Tibial nerve (tissue), 4 donors: Measurements from ENCODE around the gene DEFB128.

Experiments
- EP300 ChIP-seq, 2 donors: sonication (generic); formaldehyde crosslinking; IDR thresholded peaks; one replicate each; pipeline ENCODE4 v1.6.1; 2017; ENCODE audit warnings: antibody characterized with exemption in 2 of 2, mild to moderate bottlenecking in 1 of 2
- POLR2A ChIP-seq, 2 donors: fragments of 450-650 bp; IDR thresholded peaks; one replicate each; pipeline ENCODE4 v1.6.1; 2017; ENCODE audit warnings: antibody characterized with exemption in 2 of 2, mild to moderate bottlenecking in 2 of 2, moderate library complexity in 2 of 2
- TF ChIP-seq, protein P1 (sequence below), 5 experiments: fragments of 200-600 bp in 3 of 5; fragments of 450-650 bp in 2 of 5; sonication (generic) in 3 of 5; IDR thresholded peaks; one replicate each; pipeline ENCODE4 v1.5.1; 2016 to 2019; ENCODE audit warnings: antibody characterized with exemption in 5 of 5, mild to moderate bottlenecking in 3 of 5, moderate library complexity in 2 of 5

DNA sequence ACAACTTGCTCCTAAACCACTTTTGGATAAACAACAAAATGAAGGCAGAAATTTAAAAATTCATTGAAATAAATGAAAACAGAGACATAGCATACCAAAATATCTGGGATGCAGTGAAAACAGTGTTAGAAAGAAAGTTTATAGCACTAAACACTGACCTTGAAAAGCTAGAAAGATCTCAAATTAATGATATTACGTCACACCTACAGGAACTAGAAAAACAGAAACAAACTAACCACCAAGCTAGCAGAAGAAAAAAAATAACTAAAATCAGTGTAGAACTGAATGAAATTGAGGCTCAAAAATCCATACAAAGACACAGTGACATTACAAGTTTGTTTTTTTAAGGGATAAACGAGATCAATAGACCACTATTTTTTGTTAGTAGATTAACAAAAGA, 5.2 kb downstream of the DEFB128 start:
- TF ChIP-seq, protein P1, sequence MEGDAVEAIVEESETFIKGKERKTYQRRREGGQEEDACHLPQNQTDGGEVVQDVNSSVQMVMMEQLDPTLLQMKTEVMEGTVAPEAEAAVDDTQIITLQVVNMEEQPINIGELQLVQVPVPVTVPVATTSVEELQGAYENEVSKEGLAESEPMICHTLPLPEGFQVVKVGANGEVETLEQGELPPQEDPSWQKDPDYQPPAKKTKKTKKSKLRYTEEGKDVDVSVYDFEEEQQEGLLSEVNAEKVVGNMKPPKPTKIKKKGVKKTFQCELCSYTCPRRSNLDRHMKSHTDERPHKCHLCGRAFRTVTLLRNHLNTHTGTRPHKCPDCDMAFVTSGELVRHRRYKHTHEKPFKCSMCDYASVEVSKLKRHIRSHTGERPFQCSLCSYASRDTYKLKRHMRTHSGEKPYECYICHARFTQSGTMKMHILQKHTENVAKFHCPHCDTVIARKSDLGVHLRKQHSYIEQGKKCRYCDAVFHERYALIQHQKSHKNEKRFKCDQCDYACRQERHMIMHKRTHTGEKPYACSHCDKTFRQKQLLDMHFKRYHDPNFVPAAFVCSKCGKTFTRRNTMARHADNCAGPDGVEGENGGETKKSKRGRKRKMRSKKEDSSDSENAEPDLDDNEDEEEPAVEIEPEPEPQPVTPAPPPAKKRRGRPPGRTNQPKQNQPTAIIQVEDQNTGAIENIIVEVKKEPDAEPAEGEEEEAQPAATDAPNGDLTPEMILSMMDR (IDR thresholded peaks at IDR 0.05), result no peak
- TF ChIP-seq POLR2A (IDR thresholded peaks at IDR 0.05) (no peak), EP300 (IDR thresholded peaks at IDR 0.05) (no peak)
